NCI-H774 (cell line): ENCODE measurements around the gene PRMT5.
A peak's percentile ranks its signal among the peaks of the same experiment; 100 is the strongest.

ENCODE experiments used
- DNase-seq: peaks from one replicate; lab custom pipeline; 2025; lab: John Stamatoyannopoulos, UW

Gene PRMT5

GRCh38 chr14:22896760-22897159 is 32.4 kb downstream of the PRMT5 start:
- DNase-seq = no peak

GRCh38 chr14:22896356-22896755 is 32.8 kb downstream of the PRMT5 start:
- DNase-seq = no peak

GRCh38 chr14:22895402-22895801 is 33.8 kb downstream of the PRMT5 start:
- DNase-seq = no peak

- DNase-seq = no peak
These were observed 35.5 kb downstream of the PRMT5 start for GRCh38 chr14:22893706-22894105.

- no peak for DNase-seq
These were observed 36.7 kb downstream of the PRMT5 start for GRCh38 chr14:22892488-22892887.

GRCh38 chr14:22890416-22890815 is 38.8 kb downstream of the PRMT5 start:
- DNase-seq = no peak

GRCh38 chr14:22888662-22889061 is 40.5 kb downstream of the PRMT5 start:
- no peak for DNase-seq

GRCh38 chr14:22887990-22888378 is 41.2 kb downstream of the PRMT5 start:
- DNase-seq = no peak

- peak; percentile 89 for DNase-seq
These were observed 41.8 kb downstream of the PRMT5 start for GRCh38 chr14:22887260-22887989.

- peak; percentile 73 for DNase-seq
These were observed 42.5 kb downstream of the PRMT5 start for GRCh38 chr14:22886500-22887259.

- DNase-seq = no peak
These were observed 43.2 kb downstream of the PRMT5 start for GRCh38 chr14:22885975-22886374.

- DNase-seq = no peak
These were observed 44.2 kb downstream of the PRMT5 start for GRCh38 chr14:22884738-22885523.

- DNase-seq = no peak
These were observed 45.0 kb downstream of the PRMT5 start for GRCh38 chr14:22884076-22884737.

- no peak for DNase-seq
These were observed 45.8 kb downstream of the PRMT5 start, which contains the start of gene REM2 for GRCh38 chr14:22883173-22883976. Gene REM2, plus strand, starts transcription at chr14:22883222. Its CDS starts 66 bp downstream, at chr14:22883288.

- DNase-seq = peak; percentile 70
These were observed 46.5 kb downstream of the PRMT5 start for GRCh38 chr14:22882529-22883172.

GRCh38 chr14:22882064-22882463 is 47.1 kb downstream of the PRMT5 start:
- DNase-seq = no peak

- no peak for DNase-seq
These were observed 50.6 kb downstream of the PRMT5 start for GRCh38 chr14:22878271-22879246.

- DNase-seq = no peak
These were observed 52.1 kb downstream of the PRMT5 start for GRCh38 chr14:22877000-22877501.

- no peak for DNase-seq
These were observed 53.3 kb downstream of the PRMT5 start for GRCh38 chr14:22875748-22876319.
